Measurements from ENCODE around the gene JTB.

- TF ChIP-seq EZH2phosphoT487 (IDR thresholded peaks at IDR 0.05; ENCODE audit: borderline replicate concordance, low read length), result no peak
- no peak for TF ChIP-seq CTCF (IDR thresholded peaks at IDR 0.05; ENCODE audit: low read depth, low read length, poor library complexity, severe bottlenecking)
Measured at GRCh38 chr1:153960206-153960605, 17.3 kb downstream of the JTB start.

Measured in DOHH2 (cell line).